Measurements from ENCODE around the gene CLPSL2.

- TF ChIP-seq CTCF (IDR thresholded peaks at IDR 0.05): no peak
- no peak for TF ChIP-seq POLR2A (IDR thresholded peaks at IDR 0.05)
These were observed 5.1 kb upstream of the CLPSL2 start for GRCh38 chr6:35771343-35771627.

Data from adrenal gland (tissue), 5 donors.